Loucy (cell line): ENCODE results near the gene CRACDL.

Experiments used
- EZH2phosphoT487 ChIP-seq: fragments of 200-600 bp; IDR thresholded peaks from 2 replicates; pipeline ENCODE4 v1.6.1; 2018; ENCODE audit warnings: antibody characterized with exemption, mild to moderate bottlenecking, moderate library complexity, borderline replicate concordance
- TF ChIP-seq, protein P1 (sequence below): fragments of 200-600 bp; sonication (generic); conservative IDR thresholded peaks from 2 replicates; pipeline ENCODE4 v1.5.1; 2014; ENCODE audit warnings: mild to moderate bottlenecking, antibody characterized with exemption, low read length

GRCh38 chr2:98899041-98899702, 36.9 kb downstream of the CRACDL start:
- TF ChIP-seq, protein P1, sequence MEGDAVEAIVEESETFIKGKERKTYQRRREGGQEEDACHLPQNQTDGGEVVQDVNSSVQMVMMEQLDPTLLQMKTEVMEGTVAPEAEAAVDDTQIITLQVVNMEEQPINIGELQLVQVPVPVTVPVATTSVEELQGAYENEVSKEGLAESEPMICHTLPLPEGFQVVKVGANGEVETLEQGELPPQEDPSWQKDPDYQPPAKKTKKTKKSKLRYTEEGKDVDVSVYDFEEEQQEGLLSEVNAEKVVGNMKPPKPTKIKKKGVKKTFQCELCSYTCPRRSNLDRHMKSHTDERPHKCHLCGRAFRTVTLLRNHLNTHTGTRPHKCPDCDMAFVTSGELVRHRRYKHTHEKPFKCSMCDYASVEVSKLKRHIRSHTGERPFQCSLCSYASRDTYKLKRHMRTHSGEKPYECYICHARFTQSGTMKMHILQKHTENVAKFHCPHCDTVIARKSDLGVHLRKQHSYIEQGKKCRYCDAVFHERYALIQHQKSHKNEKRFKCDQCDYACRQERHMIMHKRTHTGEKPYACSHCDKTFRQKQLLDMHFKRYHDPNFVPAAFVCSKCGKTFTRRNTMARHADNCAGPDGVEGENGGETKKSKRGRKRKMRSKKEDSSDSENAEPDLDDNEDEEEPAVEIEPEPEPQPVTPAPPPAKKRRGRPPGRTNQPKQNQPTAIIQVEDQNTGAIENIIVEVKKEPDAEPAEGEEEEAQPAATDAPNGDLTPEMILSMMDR, result no peak
- no peak for TF ChIP-seq EZH2phosphoT487
